ENCODE results near the gene TAAR5. TPM values are rescaled to one million over a fixed set of nuclear protein-coding genes. Genes with fewer than 3 reads are reported as not detected.

TAAR5 gene
- polyA plus RNA-seq, 1 donor: not detected

Other genes with a start within 250 kb of the TAAR5 start
- gene MOXD1, start 188.3 kb downstream of the TAAR5 start, polyA plus RNA-seq: 13.6 TPM
- gene STX7, start 76.6 kb downstream of the TAAR5 start, polyA plus RNA-seq: 78.6 TPM
- not detected for gene TAAR9, start 51.5 kb downstream of the TAAR5 start, polyA plus RNA-seq
- gene TAAR8, start 37.1 kb downstream of the TAAR5 start, polyA plus RNA-seq: not detected
- gene TAAR6, start 19.4 kb downstream of the TAAR5 start, polyA plus RNA-seq: not detected
- gene TAAR2, start 34.5 kb upstream of the TAAR5 start, polyA plus RNA-seq: not detected
- not detected for gene TAAR1, start 69.4 kb upstream of the TAAR5 start, polyA plus RNA-seq
- gene VNN1, start 124.3 kb upstream of the TAAR5 start, polyA plus RNA-seq: 2.0 TPM
- gene VNN2, start 168.2 kb upstream of the TAAR5 start, polyA plus RNA-seq: 1.2 TPM
- gene SLC18B1, start 208.9 kb upstream of the TAAR5 start, polyA plus RNA-seq: 27.9 TPM
- gene RPS12, start 224.8 kb upstream of the TAAR5 start, polyA plus RNA-seq: 2,932 TPM